ENCODE results near the gene RNF123.
A peak's percentile ranks its signal among the peaks of the same experiment; 100 is the strongest.
"Not testable (repeated sequence)": the region's sequence is repeated elsewhere in the genome, so short reads cannot be mapped to it uniquely, and the experiment has no call there.

Gene RNF123

GRCh38 chr3:49681232-49681522, 8.2 kb upstream of the RNF123 start:
- no peak for DNase-seq (ENCODE audit: low read depth)

DNA sequence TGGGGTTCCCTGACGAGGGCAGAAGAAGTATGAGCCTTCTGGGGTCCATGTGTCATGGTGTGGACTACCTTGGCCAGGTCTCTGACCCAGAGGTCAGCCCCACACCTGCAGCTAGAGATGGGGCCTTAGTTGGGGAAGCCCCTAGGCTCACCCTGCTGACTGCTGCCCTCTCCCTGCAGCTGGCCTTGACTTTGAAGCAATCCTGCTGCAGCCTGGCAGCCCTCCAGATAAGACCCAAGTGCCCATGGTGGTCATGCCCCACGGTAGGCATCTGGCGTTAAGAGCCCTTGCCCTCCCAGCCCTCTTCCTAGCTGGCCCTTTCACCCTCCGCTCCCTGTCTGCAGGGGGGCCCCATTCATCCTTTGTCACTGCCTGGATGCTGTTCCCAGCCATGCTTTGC, 7.8 kb upstream of the RNF123 start:
- DNase-seq (ENCODE audit: low read depth): no peak

DNA sequence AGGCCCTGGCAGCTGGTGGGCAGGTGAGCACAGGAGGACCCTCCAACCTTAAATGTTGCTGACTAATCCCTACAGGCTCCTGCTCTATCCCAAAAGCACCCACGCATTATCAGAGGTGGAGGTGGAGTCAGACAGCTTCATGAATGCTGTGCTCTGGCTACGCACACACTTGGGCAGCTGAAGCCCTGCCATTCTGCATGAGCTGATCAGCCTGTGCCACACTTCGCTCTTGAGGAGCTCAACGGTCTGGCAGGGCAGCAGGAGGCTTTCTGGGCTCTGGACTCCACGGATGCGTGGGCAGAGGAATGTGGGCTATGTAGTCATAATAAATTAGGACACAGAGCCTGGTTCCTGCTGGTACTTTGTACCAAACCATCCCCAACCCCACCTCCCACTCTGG, 6.2 kb upstream of the RNF123 start:
- DNase-seq (ENCODE audit: low read depth): no peak

DNA sequence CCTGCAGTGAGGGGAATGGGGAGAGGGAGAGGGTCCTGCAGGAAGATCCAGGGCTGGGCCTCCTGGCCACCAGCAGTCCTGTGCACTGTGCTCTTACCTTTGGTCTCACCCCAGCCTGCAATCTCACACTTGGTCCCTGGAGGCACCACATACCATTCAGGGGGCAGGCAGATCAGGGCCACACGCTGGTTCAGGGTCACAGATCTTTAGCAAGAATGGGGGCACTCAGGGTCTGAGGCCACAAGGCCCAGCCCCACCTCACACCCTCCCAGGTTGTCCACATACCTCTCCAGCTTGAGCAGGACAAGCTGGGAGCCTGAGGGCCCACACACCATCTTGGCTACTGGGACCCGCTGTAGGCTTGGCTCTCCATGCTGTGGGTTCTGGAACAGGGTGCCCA, 4.9 kb upstream of the RNF123 start:
- DNase-seq (ENCODE audit: low read depth): not testable (repeated sequence)

DNA sequence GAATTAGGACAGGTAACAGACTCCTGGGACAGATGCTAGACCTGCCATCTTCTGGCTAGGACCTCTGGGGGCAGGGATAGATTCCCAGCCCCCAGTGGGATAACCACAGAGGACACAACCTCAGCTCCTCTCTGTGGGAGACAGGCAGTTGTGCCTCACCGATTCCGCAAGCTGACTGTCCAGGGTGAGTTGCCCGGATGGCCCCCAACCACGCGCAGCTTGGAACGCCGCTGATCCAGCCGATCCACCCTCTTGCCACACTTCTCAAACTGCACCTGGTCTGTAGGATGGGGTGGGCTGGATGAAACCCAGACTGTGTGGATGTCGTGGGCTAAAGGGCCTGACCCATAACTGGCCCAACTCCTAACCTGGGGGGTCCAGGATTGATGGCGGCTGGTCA, 4.3 kb upstream of the RNF123 start:
- not testable (repeated sequence) for DNase-seq (ENCODE audit: low read depth)

DNA sequence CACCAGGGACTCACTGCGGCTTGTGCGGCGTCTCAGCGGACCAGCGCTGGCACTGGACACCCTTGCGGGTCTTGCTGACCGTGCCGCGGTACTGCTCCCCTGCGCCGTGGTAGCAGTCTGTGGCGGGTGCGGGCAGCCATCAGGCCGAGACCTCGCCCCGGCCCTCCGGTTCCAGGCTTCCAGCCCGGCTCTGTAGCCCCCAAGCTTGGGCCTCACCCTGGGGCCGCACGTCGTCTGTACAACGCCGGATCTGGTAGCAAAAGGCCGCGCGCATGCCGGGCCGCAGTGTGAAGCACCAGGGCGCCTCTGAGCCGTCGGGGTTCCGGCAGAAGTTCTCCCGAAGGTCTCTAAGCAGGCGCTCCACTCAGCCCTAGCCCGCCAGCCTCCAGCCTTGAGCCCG, 3.5 kb upstream of the RNF123 start:
- not testable (repeated sequence) for DNase-seq (ENCODE audit: low read depth)

DNA sequence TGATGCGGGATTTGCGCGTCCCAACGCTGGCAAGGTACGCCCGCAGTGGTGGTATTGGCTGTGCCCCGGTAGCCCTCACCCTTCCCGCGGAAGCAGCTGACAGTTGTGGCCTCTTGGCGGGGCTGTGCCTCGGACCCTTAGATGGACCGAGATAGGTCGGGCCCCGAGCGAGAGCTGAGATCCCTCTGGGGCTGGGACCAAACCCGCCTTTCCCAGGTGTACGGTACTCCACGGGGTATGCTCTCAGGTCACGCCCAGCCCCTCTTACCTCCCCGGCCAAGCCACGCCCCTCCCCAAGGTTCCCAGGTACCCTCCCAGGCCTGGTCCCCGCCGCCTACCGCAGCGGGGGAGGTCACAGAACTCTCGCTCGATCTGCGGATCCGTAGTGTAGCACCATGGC, 3.0 kb upstream of the RNF123 start:
- not testable (repeated sequence) for DNase-seq (ENCODE audit: low read depth)

GRCh38 chr3:49686769-49687423, 2.5 kb upstream of the RNF123 start:
- DNase-seq (ENCODE audit: low read depth): peak; percentile 23

- not testable (repeated sequence) for DNase-seq (ENCODE audit: low read depth)
These were observed 1.9 kb upstream of the RNF123 start for GRCh38 chr3:49687424-49687795.

- DNase-seq (ENCODE audit: low read depth): not testable (repeated sequence)
These were observed 865 bp upstream of the RNF123 start for GRCh38 chr3:49688338-49689045.

- DNase-seq (ENCODE audit: low read depth): not testable (repeated sequence)
These were observed 709 bp downstream of the RNF123 start for GRCh38 chr3:49689908-49690624.

DNA sequence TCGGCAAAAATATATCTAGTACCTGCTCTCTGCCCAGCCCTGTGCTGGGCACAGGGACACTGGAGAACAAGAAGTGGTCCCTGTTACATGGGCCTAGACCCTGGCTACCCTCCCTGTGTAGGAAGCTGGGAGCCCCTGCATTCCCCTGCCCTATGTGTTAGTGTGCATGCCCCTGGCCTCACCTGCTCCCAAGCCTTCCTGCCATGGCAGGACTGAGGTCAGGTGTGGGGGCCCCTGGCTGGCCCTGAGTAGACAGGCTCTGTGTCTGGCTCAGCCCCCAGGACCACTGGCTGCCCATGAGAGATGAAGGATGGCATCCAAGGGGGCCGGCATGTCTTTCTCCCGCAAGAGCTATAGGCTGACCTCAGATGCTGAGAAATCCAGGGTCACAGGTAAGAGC, 1.5 kb downstream of the RNF123 start:
- DNase-seq (ENCODE audit: low read depth): not testable (repeated sequence)

DNA sequence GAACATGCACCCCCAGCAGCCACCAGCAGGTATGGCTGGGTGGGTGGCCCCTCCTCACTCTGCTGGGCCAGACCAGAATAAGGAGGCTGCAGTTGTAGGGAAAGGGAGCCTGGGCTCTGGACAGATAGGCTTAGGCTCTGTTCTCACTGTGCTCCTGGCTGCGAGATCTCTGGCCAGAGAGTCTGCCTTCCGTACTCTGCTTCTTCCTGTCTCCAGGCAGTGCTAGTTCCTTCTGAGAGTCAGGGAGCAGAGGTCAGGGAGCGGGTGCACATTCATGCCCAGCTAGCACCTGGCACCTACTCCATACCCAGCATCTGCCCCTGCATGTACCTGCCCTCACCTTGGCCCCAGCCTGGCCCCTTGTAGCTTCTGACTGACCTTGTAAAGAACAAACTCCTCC, 2.1 kb downstream of the RNF123 start:
- not testable (repeated sequence) for DNase-seq (ENCODE audit: low read depth)

DNA sequence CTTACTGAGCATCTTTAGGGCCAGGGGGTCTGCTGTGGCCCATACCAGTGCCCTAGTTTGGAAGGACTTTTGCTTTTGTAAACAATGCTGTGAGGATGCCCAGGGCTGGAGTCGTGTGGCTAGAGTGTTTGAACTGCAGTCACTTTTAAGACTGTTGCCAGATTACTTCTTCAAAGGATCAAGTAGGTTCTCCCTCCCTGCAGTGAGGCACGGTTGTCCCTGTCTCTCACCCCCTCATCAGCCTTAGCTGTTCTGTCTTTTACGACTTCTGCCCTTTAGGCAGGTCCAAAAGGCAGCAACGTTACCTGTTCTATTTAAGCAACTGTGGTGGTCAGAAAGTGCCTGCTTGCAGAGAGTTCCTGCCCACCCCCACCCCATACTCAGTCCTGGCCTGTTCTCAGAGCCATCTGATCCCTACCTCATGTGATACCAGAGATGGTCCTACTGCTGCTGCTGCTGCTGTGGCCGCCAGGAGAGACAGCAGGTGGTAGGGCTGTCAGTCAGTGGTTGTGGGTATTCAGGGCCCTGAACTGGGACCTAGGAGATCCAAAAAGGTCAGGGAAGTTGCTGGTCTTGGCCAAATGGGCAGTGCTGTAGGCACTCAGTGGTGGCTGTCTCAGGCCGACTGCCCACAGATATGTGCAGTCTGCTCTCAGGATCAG, 5.2 kb downstream of the RNF123 start:
- not testable (repeated sequence) for DNase-seq (ENCODE audit: low read depth)

- not testable (repeated sequence) for DNase-seq (ENCODE audit: low read depth)
These were observed 6.1 kb downstream of the RNF123 start for GRCh38 chr3:49695350-49696015.

- no peak for DNase-seq (ENCODE audit: low read depth)
These were observed 10.1 kb downstream of the RNF123 start for GRCh38 chr3:49699281-49699979.

GRCh38 chr3:49700014-49700413, 10.7 kb downstream of the RNF123 start:
- DNase-seq (ENCODE audit: low read depth): no peak

GRCh38 chr3:49700453-49701128, 11.2 kb downstream of the RNF123 start:
- DNase-seq (ENCODE audit: low read depth): no peak

DNA sequence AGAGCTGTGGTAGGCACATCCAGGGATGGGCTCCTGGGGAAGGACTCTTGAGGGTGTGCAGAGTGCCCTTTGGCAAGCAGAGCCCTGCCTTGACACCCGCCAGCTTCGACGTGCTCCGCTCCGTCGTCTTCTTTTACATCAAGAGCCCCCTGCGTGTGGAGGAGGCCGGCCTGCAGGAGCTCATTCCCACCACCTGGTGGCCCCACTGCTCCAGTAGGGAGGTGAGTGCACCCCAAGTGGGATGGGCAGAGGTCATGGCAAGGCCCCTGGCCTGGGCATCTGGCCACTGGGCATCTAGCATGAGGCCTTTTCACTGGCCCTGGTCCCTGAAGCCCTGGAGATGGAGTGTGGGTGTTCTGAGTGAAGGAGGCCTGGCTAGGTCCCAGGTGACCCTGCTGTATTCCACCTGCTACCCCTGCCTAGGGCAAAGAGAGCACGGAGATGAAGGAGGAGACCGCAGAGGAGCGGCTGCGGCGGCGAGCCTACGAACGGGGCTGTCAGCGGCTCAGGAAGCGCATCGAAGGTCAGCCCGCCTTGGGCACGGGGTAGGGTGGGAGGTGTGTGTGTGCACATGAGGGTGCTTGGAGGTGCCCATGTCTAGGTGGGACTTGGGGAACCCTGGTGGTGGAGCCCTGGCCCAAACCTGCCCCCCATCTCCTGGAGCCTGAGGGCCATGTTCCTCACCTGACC, 12.2 kb downstream of the RNF123 start:
- no peak for DNase-seq (ENCODE audit: low read depth)

GRCh38 chr3:49702672-49703071, 13.3 kb downstream of the RNF123 start:
- DNase-seq (ENCODE audit: low read depth): no peak
